GM12878 (cell line): ENCODE measurements around the gene SEPTIN1. TPM values are rescaled to one million over a fixed set of nuclear protein-coding genes. Genes with fewer than 3 reads are reported as not detected.

ENCODE experiments used
- ATAC-seq: fragments of 200-7000 bp; cut with Tn5 transposase; 3 replicates; pipeline ENCODE4 v1.9.1; 2020; ENCODE audit warnings: mild to moderate bottlenecking, moderate library complexity
- BruUV-seq: library from RNA; stranded (reverse); fragments of 400-500 nt; replicated peaks from 2 replicates; lab custom pipeline; 2021; lab: Mats Ljungman, UMichigan
- CTCF ChIA-PET: fragments of 300-600 bp; sonication (Branson Sonifier 250); formaldehyde crosslinking; extraction: SDS; loops from one replicate; lab custom pipeline; 2021; ENCODE audit warnings: inconsistent platforms; lab: Yijun Ruan, JAX
- POLR2A ChIA-PET: fragments of 350-600 bp; formaldehyde crosslinking; extraction: SDS; loops from one replicate; lab custom pipeline; 2021; ENCODE audit warnings: inconsistent platforms; lab: Charles Lee
- RAD21 ChIA-PET: fragments of 300-600 bp; sonication (Branson Sonifier 250); formaldehyde crosslinking; loops from one replicate; lab custom pipeline; 2023; ENCODE audit warnings: antibody characterized with exemption; ENCODE audit not compliant: unreplicated experiment; lab: Charles Lee
- SMC1A ChIA-PET: fragments of 300-600 bp; sonication (Branson Sonifier 250); formaldehyde crosslinking; loops from one replicate; lab custom pipeline; 2023; ENCODE audit not compliant: unreplicated experiment, uncharacterized antibody; lab: Charles Lee
- DNase-seq: peaks from one replicate; pipeline ENCODE4 v3.0.0-alpha.2; 2011; ENCODE audit warnings: low read depth, low spot score
- FAIRE-seq: peaks from 3 replicates; lab custom pipeline; 2011; peaks lifted over from hg19 to GRCh38; lab: Jason Lieb, UNC
- H2AFZ ChIP-seq: 2 replicates; pipeline ENCODE4 v1.6.0; 2011; ENCODE audit warnings: low read depth, low read length, control low read depth; ENCODE audit not compliant: control insufficient read depth
- H3K27ac ChIP-seq: 2 replicates; pipeline ENCODE4 v1.5.1; 2011; ENCODE audit warnings: control low read depth; ENCODE audit not compliant: control insufficient read depth, insufficient read depth
- H3K27me3 ChIP-seq, 2 experiments: replicated peaks in 1 of 2; 2 replicates each; pipeline versions ENCODE4 v1.6.0 to v1.6.1; 2011; ENCODE audit warnings: low read length in 1 of 2; ENCODE audit not compliant: control insufficient read depth in 2 of 2, insufficient read depth in 2 of 2
- H3K36me3 ChIP-seq, 2 experiments: 2 replicates each; pipeline ENCODE4 v1.5.1; 2011; ENCODE audit warnings: low read length in 1 of 2; ENCODE audit not compliant: control insufficient read depth in 2 of 2, insufficient read depth in 2 of 2
- H3K4me1 ChIP-seq: 2 replicates; pipeline ENCODE4 v1.6.1; 2011; ENCODE audit warnings: mild to moderate bottlenecking, low read length, moderate library complexity, mixed read lengths; ENCODE audit not compliant: control insufficient read depth, insufficient read depth
- H3K4me2 ChIP-seq: 2 replicates; pipeline ENCODE4 v1.6.0; 2011; ENCODE audit warnings: control low read depth; ENCODE audit not compliant: control insufficient read depth, insufficient read depth
- H3K4me3 ChIP-seq: fragments of 200-600 bp; sonication (generic); 2 replicates; pipeline ENCODE4 v1.5.1; 2016
- H3K79me2 ChIP-seq: 2 replicates; pipeline ENCODE4 v1.6.0; 2011; ENCODE audit warnings: low read length; ENCODE audit not compliant: control insufficient read depth, insufficient read depth
- H3K9ac ChIP-seq: 2 replicates; pipeline ENCODE4 v1.8.0; 2011; ENCODE audit warnings: low read length, control low read depth, mixed read lengths; ENCODE audit not compliant: control insufficient read depth, insufficient read depth
- H3K9me3 ChIP-seq: replicated peaks from 3 replicates; pipeline ENCODE4 v1.5.1; 2011; ENCODE audit warnings: mild to moderate bottlenecking, low read length; ENCODE audit not compliant: control insufficient read depth, insufficient read depth
- H4K20me1 ChIP-seq: 2 replicates; pipeline ENCODE4 v1.6.0; 2011; ENCODE audit not compliant: control insufficient read depth, insufficient read depth
- BACH1 ChIP-seq: fragments of 450-650 bp; IDR thresholded peaks from 2 replicates; pipeline ENCODE4 v1.6.1; 2017; ENCODE audit warnings: mild to moderate bottlenecking, borderline replicate concordance
- BRCA1 ChIP-seq: IDR thresholded peaks from 2 replicates; pipeline ENCODE4 v1.6.1; 2011; ENCODE audit warnings: low read depth, low read length, improper control_type of control experiment
- CHD4 ChIP-seq: fragments of 200-600 bp; sonication (generic); IDR thresholded peaks from 2 replicates; pipeline ENCODE4 v1.6.1; 2016; ENCODE audit warnings: mild to moderate bottlenecking
- ETV6 ChIP-seq, 2 experiments: fragments of 450-650 bp in 1 of 2; IDR thresholded peaks in 1 of 2; conservative IDR thresholded peaks in 1 of 2; 2 replicates each; pipeline ENCODE4 v1.6.1; 2014; ENCODE audit warnings: antibody characterized with exemption in 1 of 2, borderline replicate concordance in 1 of 2, low read depth in 1 of 2, mild to moderate bottlenecking in 1 of 2, moderate library complexity in 1 of 2
- MLLT1 ChIP-seq: fragments of 450-650 bp; IDR thresholded peaks from 2 replicates; pipeline ENCODE4 v1.6.1; 2016; ENCODE audit warnings: mild to moderate bottlenecking
- MTA2 ChIP-seq: fragments of 450-650 bp; IDR thresholded peaks from 2 replicates; pipeline ENCODE4 v1.6.1; 2016; ENCODE audit warnings: low read depth, mild to moderate bottlenecking, moderate library complexity
- POLR2AphosphoS2 ChIP-seq: IDR thresholded peaks from 2 replicates; pipeline ENCODE4 v1.6.1; 2011; ENCODE audit warnings: low read depth, mild to moderate bottlenecking, low read length, improper control_type of control experiment, moderate library complexity
- REST ChIP-seq: IDR thresholded peaks from 2 replicates; pipeline ENCODE4 v1.6.1; 2012; ENCODE audit warnings: mild to moderate bottlenecking, low read depth, low read length
- SMAD1 ChIP-seq: fragments of 450-650 bp; IDR thresholded peaks from 2 replicates; pipeline ENCODE4 v1.6.1; 2018; ENCODE audit warnings: mild to moderate bottlenecking, low read depth; ENCODE audit not compliant: partially characterized antibody
- SMAD5 ChIP-seq: IDR thresholded peaks from 2 replicates; pipeline ENCODE4 v1.6.1; 2016; ENCODE audit warnings: antibody characterized with exemption, low read depth
- SUPT20H ChIP-seq: IDR thresholded peaks from 2 replicates; pipeline ENCODE4 v1.6.1; 2011; ENCODE audit warnings: low read depth, mild to moderate bottlenecking, low read length, moderate library complexity, borderline replicate concordance; ENCODE audit not compliant: control insufficient read depth
- TCF7 ChIP-seq: IDR thresholded peaks from 2 replicates; pipeline ENCODE4 v1.6.1; 2014; ENCODE audit warnings: antibody characterized with exemption, borderline replicate concordance
- WRNIP1 ChIP-seq: IDR thresholded peaks from 2 replicates; pipeline ENCODE4 v1.6.1; 2011; ENCODE audit warnings: low read depth, low read length, improper control_type of control experiment, borderline replicate concordance
- YBX1 ChIP-seq: fragments of 450-650 bp; IDR thresholded peaks from 2 replicates; pipeline ENCODE4 v1.6.1; 2016; ENCODE audit warnings: antibody characterized with exemption
- ZNF207 ChIP-seq: fragments of 450-650 bp; IDR thresholded peaks from 2 replicates; pipeline ENCODE4 v1.6.1; 2014; ENCODE audit warnings: antibody characterized with exemption, mild to moderate bottlenecking, borderline replicate concordance
- WGBS: methylation state at CpG from one replicate; pipeline ENCODE4 v1.1.6; 2016; ENCODE audit warnings: low lambda C conversion rate; ENCODE audit not compliant: insufficient replicate concordance, insufficient coverage; ENCODE audit errors: missing lambda C conversion rate; 5-methylcytosine and 5-hydroxymethylcytosine counted together
- in situ Hi-C: fragments of 300-500 bp; cut with MboI; formaldehyde crosslinking; loops from 9 replicates; pipeline ENCODE4 v1.14.3; 2018; ENCODE audit warnings: mixed read lengths
- intact Hi-C: fragments of 100-400 bp; cut with micrococcal nuclease; formaldehyde crosslinking; loops from one replicate; pipeline ENCODE4 v1.14.2; 2022; ENCODE audit not compliant: unreplicated experiment
- polyA plus RNA-seq, 11 experiments: library from polyadenylated mRNA; depleted of rRNA in 4 of 11; unstranded in 6 of 11; stranded (reverse) in 5 of 11; fragments of >200 nt; fragmentation: Nextera tagmentation in 4 of 11; fragmentation: Illumina TruSeq in 1 of 11; extraction: Ambion mirVana in 4 of 11; extraction: Trizol in 1 of 11; gene quantifications; 1 replicate in 1 of 11; 2 replicates in 10 of 11; pipeline versions ENCODE4 v1.2.1 to v1.2.3, GENCODE V29; 2011 to 2016; ENCODE audit warnings: inconsistent platforms in 2 of 11, missing spikeins in 2 of 11, low read depth in 1 of 11
- total RNA-seq, 4 experiments: library from RNA; depleted of rRNA in 3 of 4; stranded (reverse); fragments of >200 nt in 3 of 4; fragmentation: Illumina TruSeq in 1 of 4; extraction: Trizol in 1 of 4; gene quantifications; 2 replicates each; pipeline versions ENCODE4 v1.2.1 to v1.2.3, GENCODE V29; 2013 to 2021
- TF ChIP-seq, protein P1 (sequence below): fragments of 450-650 bp; IDR thresholded peaks from 2 replicates; pipeline ENCODE4 v1.6.1; 2017; ENCODE audit warnings: low read depth, mild to moderate bottlenecking, moderate library complexity

SEPTIN1 gene
- total and polyA plus RNA-seq, 10 of the 15 experiments (the other 5 are each of a cell fraction or from before 2014, with no cell fraction given): 2.8 to 153 (median 94.1) TPM

DNA sequence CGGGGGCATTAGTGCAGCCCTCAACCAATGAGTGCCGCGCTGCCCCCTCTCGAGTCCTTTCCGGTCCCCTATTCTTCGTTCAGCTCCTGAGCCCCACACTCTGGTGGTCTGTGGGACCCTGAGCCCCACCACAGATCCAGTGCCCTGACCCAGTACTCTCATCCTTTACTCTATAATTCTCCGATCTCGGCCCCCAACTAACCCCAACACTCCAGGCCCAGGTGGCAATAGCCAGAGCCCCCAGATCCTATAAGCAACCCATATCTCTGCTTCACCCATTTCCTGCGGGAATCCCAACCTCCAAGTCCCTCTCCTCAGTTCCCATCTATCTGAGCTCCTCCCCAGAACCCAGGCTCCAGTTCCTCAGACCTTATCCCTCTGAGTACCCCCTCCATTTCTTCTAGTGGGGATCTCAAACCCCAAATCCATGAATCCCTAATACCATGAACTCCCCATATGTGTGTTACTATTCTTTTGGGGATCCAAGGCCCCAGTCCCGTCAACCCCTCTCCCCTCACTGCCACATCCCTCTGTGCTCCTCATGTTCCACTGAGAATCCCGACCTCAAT lies 11.0 kb downstream of the SEPTIN1 start:
- Histone ChIP-seq H3K27ac (peak overlapping the region; percentile 77), H3K36me3 (no peaks in the 10 kb centered on the region), H3K79me2 (peaks cover 31% of the 10 kb centered on the region), H3K9me3 (no peaks in the 10 kb centered on the region), H3K4me3 (peak overlapping the region; percentile 67), H3K9ac (peak overlapping the region; percentile 69), H3K27me3 (no peaks in the 10 kb centered on the region), H3K4me1 (peaks cover 16% of the 10 kb centered on the region), H4K20me1 (peaks cover 12% of the 10 kb centered on the region), H2AFZ (peak overlapping the region; percentile 68), H3K4me2 (peak overlapping the region; percentile 94)
- in situ Hi-C loops: no loop called here
- WGBS: 13% methylated on average over 11 of the region's 11 CpGs
- ChIA-PET POLR2A (interaction anchor here (0.6 to 2.5 kb wide), 23 partner anchors 11 to 926 kb away, joined by 3 to 37 read pairs (median 4); partner anchors contain the start of genes ALDOA, CD2BP2, CORO1A and DCTPP1), CTCF (interaction anchor here (0.7 to 9.0 kb wide), 18 partner anchors 11 to 288 kb away, joined by 3 to 70 read pairs (median 6); partner anchors contain the start of genes CD2BP2, DCTPP1, SEPTIN1 and ZNF48), SMC1A (interaction anchor here (0.5 to 2.2 kb wide), 18 partner anchors 8 to 279 kb away, joined by 3 to 16 read pairs (median 5); partner anchors contain the start of genes SEPTIN1, TBX6 and ZNF48), RAD21 (interaction anchor here (0.6 to 3.8 kb wide), 26 partner anchors 9 to 280 kb away, joined by 3 to 33 read pairs (median 6); partner anchors contain the start of genes CD2BP2, DCTPP1, SEPTIN1 and TBX6)
- no peak for DNase-seq
- FAIRE-seq: no peak
- TSS peak; percentile 89 for BruUV-seq
- ATAC-seq: no peak
- intact Hi-C loops: loop anchor here (2.0 kb wide), 1 partner anchor 17 kb away; the partner anchor contains the start of gene CD2BP2
- TF ChIP-seq CHD4 (no peak), BACH1 (peak; percentile 44; the same call in 1 of the 2 replicates), SUPT20H (no peak), TCF7 (no peak), POLR2AphosphoS2 (0 out of 2 replicates have a peak, but pooled peaks have one; percentile 35), MTA2 (0 out of 2 replicates have a peak, but pooled peaks have one; percentile 29), BRCA1 (no peak), YBX1 (no peak), ETV6 (conservative IDR thresholded peaks at IDR 0.05 in 1 of 2, IDR thresholded peaks at IDR 0.05 in 1 of 2; ENCODE audit: borderline replicate concordance in 1 of 2, low read depth in 1 of 2) (no peak), WRNIP1 (no peak), ZNF207 (0 out of 2 replicates have a peak, but pooled peaks have one; percentile 29), REST (no peak), SMAD1 (peak; percentile 67), SMAD5 (no peak), MLLT1 (peak; percentile 72)
- TF ChIP-seq, protein P1, sequence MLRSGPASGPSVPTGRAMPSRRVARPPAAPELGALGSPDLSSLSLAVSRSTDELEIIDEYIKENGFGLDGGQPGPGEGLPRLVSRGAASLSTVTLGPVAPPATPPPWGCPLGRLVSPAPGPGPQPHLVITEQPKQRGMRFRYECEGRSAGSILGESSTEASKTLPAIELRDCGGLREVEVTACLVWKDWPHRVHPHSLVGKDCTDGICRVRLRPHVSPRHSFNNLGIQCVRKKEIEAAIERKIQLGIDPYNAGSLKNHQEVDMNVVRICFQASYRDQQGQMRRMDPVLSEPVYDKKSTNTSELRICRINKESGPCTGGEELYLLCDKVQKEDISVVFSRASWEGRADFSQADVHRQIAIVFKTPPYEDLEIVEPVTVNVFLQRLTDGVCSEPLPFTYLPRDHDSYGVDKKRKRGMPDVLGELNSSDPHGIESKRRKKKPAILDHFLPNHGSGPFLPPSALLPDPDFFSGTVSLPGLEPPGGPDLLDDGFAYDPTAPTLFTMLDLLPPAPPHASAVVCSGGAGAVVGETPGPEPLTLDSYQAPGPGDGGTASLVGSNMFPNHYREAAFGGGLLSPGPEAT: 0 out of 2 replicates have a peak, but pooled peaks have one; percentile 44
